Ishikawa (cell line): ENCODE data around the gene CRYZ.

Experiments used
- CEBPB ChIP-seq: IDR thresholded peaks from 2 replicates; pipeline ENCODE4 v1.6.1; 2012
- CREB1 ChIP-seq: IDR thresholded peaks from 2 replicates; pipeline ENCODE4 v1.6.1; 2012; ENCODE audit warnings: low read depth
- EGR1 ChIP-seq: IDR thresholded peaks from 2 replicates; pipeline ENCODE4 v1.6.1; 2012
- EP300 ChIP-seq: IDR thresholded peaks from 2 replicates; pipeline ENCODE4 v1.6.1; 2012; ENCODE audit warnings: borderline replicate concordance
- FOXM1 ChIP-seq: IDR thresholded peaks from 2 replicates; pipeline ENCODE4 v1.6.1; 2012; ENCODE audit warnings: low read depth, borderline replicate concordance
- MAX ChIP-seq: IDR thresholded peaks from 2 replicates; pipeline ENCODE4 v1.6.1; 2012
- NFIC ChIP-seq: IDR thresholded peaks from 2 replicates; pipeline ENCODE4 v1.6.1; 2012
- RAD21 ChIP-seq: IDR thresholded peaks from 2 replicates; pipeline ENCODE4 v1.6.1; 2012; ENCODE audit warnings: low read depth
- REST ChIP-seq: IDR thresholded peaks from 2 replicates; pipeline ENCODE4 v1.6.1; 2012; ENCODE audit warnings: low read depth, mild to moderate bottlenecking
- TAF1 ChIP-seq: IDR thresholded peaks from 2 replicates; pipeline ENCODE4 v1.6.1; 2012; ENCODE audit warnings: low read depth, mild to moderate bottlenecking
- TCF12 ChIP-seq: IDR thresholded peaks from 2 replicates; pipeline ENCODE4 v1.6.1; 2012; ENCODE audit warnings: low read depth
- TEAD4 ChIP-seq: IDR thresholded peaks from 2 replicates; pipeline ENCODE4 v1.6.1; 2012
- USF1 ChIP-seq: IDR thresholded peaks from 2 replicates; pipeline ENCODE4 v1.6.1; 2012
- YY1 ChIP-seq: IDR thresholded peaks from 2 replicates; pipeline ENCODE4 v1.6.1; 2012; ENCODE audit warnings: low read depth
- ZBTB7A ChIP-seq: IDR thresholded peaks from 2 replicates; pipeline ENCODE4 v1.6.1; 2012; ENCODE audit warnings: low read depth

Gene CRYZ

GRCh38 chr1:74713849-74714248 lies 19.0 kb downstream of the CRYZ start:
- TF ChIP-seq RAD21, result no peak
- no peak for TF ChIP-seq NFIC
- TF ChIP-seq EGR1, result no peak
- no peak for TF ChIP-seq EP300
- no peak for TF ChIP-seq MAX
- no peak for TF ChIP-seq TAF1
- TF ChIP-seq CREB1, result no peak
- no peak for TF ChIP-seq TCF12
- TF ChIP-seq REST, result no peak
- no peak for TF ChIP-seq FOXM1
- TF ChIP-seq TEAD4, result no peak
- TF ChIP-seq CEBPB, result no peak
- TF ChIP-seq USF1, result no peak
- TF ChIP-seq YY1, result no peak
- TF ChIP-seq ZBTB7A, result no peak

- TF ChIP-seq TEAD4 (no peak), USF1 (no peak), FOXM1 (no peak), MAX (no peak), ZBTB7A (no peak), TAF1 (no peak), EGR1 (no peak), CEBPB (no peak), REST (no peak), CREB1 (no peak), YY1 (no peak), TCF12 (no peak), NFIC (no peak), EP300 (no peak), RAD21 (no peak)
Measured at GRCh38 chr1:74712881-74713280, 20.0 kb downstream of the CRYZ start.

GRCh38 chr1:74703386-74704182 lies 29.3 kb downstream of the CRYZ start:
- TF ChIP-seq TAF1 (no peak), USF1 (no peak), RAD21 (no peak), TEAD4 (no peak), EP300 (no peak)

- TF ChIP-seq EGR1, result no peak
- TF ChIP-seq REST, result no peak
- TF ChIP-seq CREB1, result no peak
- TF ChIP-seq TCF12, result no peak
- TF ChIP-seq USF1, result no peak
- TF ChIP-seq FOXM1, result no peak
- TF ChIP-seq RAD21, result no peak
- TF ChIP-seq ZBTB7A, result no peak
- TF ChIP-seq TAF1, result no peak
Measured at GRCh38 chr1:74699331-74699730, 33.5 kb downstream of the CRYZ start.
